A549 treated with DMSO at 1 μM for 4 hours (cell line): ENCODE results near the gene PPP2R1B. TPM values are rescaled to one million over a fixed set of nuclear protein-coding genes. Genes with fewer than 3 reads are reported as not detected.

ENCODE experiments used
- total RNA-seq: library from RNA; stranded (reverse); fragments of 200-300 nt; extraction: Qiagen RNA extraction; gene quantifications from 5 replicates; pipeline ENCODE4 v1.2.3, GENCODE V29; 2022; ENCODE audit warnings: low read depth

The PPP2R1B gene
- total RNA-seq, result 15.5 to 19.7 TPM (median 18.3 TPM) in 5 replicates

GRCh38 chr11:111765984-111766833, at the start of gene PPP2R1B:
Gene PPP2R1B (minus strand): TSS chr11:111766389. CDS start chr11:111766361, 28 bp downstream.

Other genes with a start within 250 kb of the PPP2R1B start
- 4.2 to 6.0 TPM (median 5.6 TPM) in 5 replicates for gene LAYN, start 225.7 kb downstream of the PPP2R1B start, total RNA-seq
- gene SIK2, start 163.9 kb downstream of the PPP2R1B start, total RNA-seq, result 4.8 to 6.3 TPM (median 6.0 TPM) in 5 replicates
- gene ALG9, start 105.2 kb upstream of the PPP2R1B start, total RNA-seq, result 18.1 to 21.6 TPM (median 19.7 TPM) in 5 replicates
- 1.7 to 2.1 TPM (median 1.9 TPM) in 5 replicates for gene FDXACB1, start 112.8 kb upstream of the PPP2R1B start, total RNA-seq
- 27.8 to 33.1 TPM (median 30.7 TPM) in 5 replicates for gene CFAP68, start 113.2 kb upstream of the PPP2R1B start, total RNA-seq
- gene CRYAB, start 145.4 kb upstream of the PPP2R1B start, total RNA-seq, result 4.2 to 9.8 TPM (median 4.4 TPM) in 5 replicates
- not detected in 5 replicates for gene HSPB2, start 146.3 kb upstream of the PPP2R1B start, total RNA-seq
- gene C11orf52, start 152.5 kb upstream of the PPP2R1B start, total RNA-seq, result not detected in 5 replicates
- 3.7 to 5.9 TPM (median 4.7 TPM) in 5 replicates for gene DIXDC1, start 171.0 kb upstream of the PPP2R1B start, total RNA-seq